ENCODE measurements around the gene PEMT.

- no peak for TF ChIP-seq GATA2 (IDR thresholded peaks at IDR 0.05; ENCODE audit: low read depth, low read length)
- TF ChIP-seq GATA3 (IDR thresholded peaks at IDR 0.05; ENCODE audit: low read depth, low read length): no peak
Observed at GRCh38 chr17:17624741-17625140, 33.2 kb upstream of the PEMT start.
